HEK293 (cell line): ENCODE measurements around the gene FAM240A.

Experiments
- CTCF ChIA-PET: fragments of 350-600 bp; formaldehyde crosslinking; extraction: SDS; loops from one replicate; lab custom pipeline; 2021; ENCODE audit warnings: antibody characterized with exemption; lab: Yijun Ruan, JAX
- POLR2A ChIA-PET: fragments of 300-600 bp; formaldehyde crosslinking; extraction: SDS; loops from one replicate; lab custom pipeline; 2020; ENCODE audit warnings: antibody characterized with exemption, inconsistent platforms; lab: Yijun Ruan, JAX
- H3K27ac ChIP-seq: fragments of 200-500 bp; sonication (Bioruptor generic); 2 replicates; pipeline ENCODE4 v1.5.1; 2014; ENCODE audit warnings: low read depth, low read length, control low read depth, inconsistent platforms; ENCODE audit errors: extremely low read depth
- H3K36me3 ChIP-seq, 2 experiments: fragments of 200-500 bp in 1 of 2; sonication (Bioruptor generic) in 1 of 2; 1 replicate in 1 of 2; 2 replicates in 1 of 2; pipeline ENCODE4 v1.5.1; 2014 to 2017; ENCODE audit warnings: inconsistent platforms in 2 of 2, low read length in 2 of 2; ENCODE audit not compliant: control insufficient read depth in 2 of 2, insufficient read depth in 1 of 2
- H3K4me1 ChIP-seq: fragments of 200-500 bp; sonication (Bioruptor generic); 2 replicates; pipeline ENCODE4 v1.5.1; 2014; ENCODE audit warnings: mild to moderate bottlenecking, low read length, inconsistent platforms; ENCODE audit not compliant: control insufficient read depth, insufficient read depth
- H3K4me3 ChIP-seq: 2 replicates; pipeline ENCODE4 v1.5.1; 2011; ENCODE audit warnings: low read depth, mild to moderate bottlenecking, control low read depth, low read length, moderate library complexity
- H3K9me3 ChIP-seq: fragments of 200-500 bp; sonication (Bioruptor generic); 2 replicates; pipeline ENCODE4 v1.5.1; 2014; ENCODE audit warnings: low read depth, low read length, inconsistent platforms; ENCODE audit not compliant: control insufficient read depth, insufficient read depth
- GLIS1 ChIP-seq: fragments of 450-650 bp; formaldehyde crosslinking; IDR thresholded peaks from 2 replicates; pipeline ENCODE4 v1.5.1; 2016; ENCODE audit warnings: missing biosample characterization, missing genetic modification characterization
- HIC1 ChIP-seq: fragments of 450-650 bp; formaldehyde crosslinking; IDR thresholded peaks from 2 replicates; pipeline ENCODE4 v1.5.1; 2016; ENCODE audit warnings: missing biosample characterization, missing genetic modification characterization
- HOXA7 ChIP-seq: sonication (generic); formaldehyde crosslinking; IDR thresholded peaks from 2 replicates; pipeline ENCODE4 v1.8.1; 2022; ENCODE audit warnings: missing genetic modification reagents, borderline replicate concordance
- MEIS1 ChIP-seq: sonication (generic); formaldehyde crosslinking; IDR thresholded peaks from 2 replicates; pipeline ENCODE4 v1.8.1; 2022; ENCODE audit warnings: missing genetic modification reagents, mild to moderate bottlenecking, borderline replicate concordance
- OVOL3 ChIP-seq: fragments of 450-650 bp; formaldehyde crosslinking; IDR thresholded peaks from 2 replicates; pipeline ENCODE4 v1.5.1; 2016; ENCODE audit warnings: missing biosample characterization, missing genetic modification characterization
- SCRT1 ChIP-seq: fragments of 450-650 bp; formaldehyde crosslinking; IDR thresholded peaks from 2 replicates; pipeline ENCODE4 v1.5.1; 2016; ENCODE audit warnings: missing biosample characterization, missing genetic modification characterization, borderline replicate concordance
- SCRT2 ChIP-seq: fragments of 450-650 bp; formaldehyde crosslinking; IDR thresholded peaks from 2 replicates; pipeline ENCODE4 v1.5.1; 2016; ENCODE audit warnings: missing biosample characterization, missing genetic modification characterization
- ZNF10 ChIP-seq: fragments of 450-650 bp; formaldehyde crosslinking; IDR thresholded peaks from 2 replicates; pipeline ENCODE4 v1.5.1; 2017; ENCODE audit warnings: missing biosample characterization, missing genetic modification characterization
- ZNF138 ChIP-seq: fragments of 450-650 bp; formaldehyde crosslinking; IDR thresholded peaks from 2 replicates; pipeline ENCODE4 v1.5.1; 2016; ENCODE audit warnings: missing biosample characterization, missing genetic modification characterization, borderline replicate concordance
- ZNF157 ChIP-seq: fragments of 450-650 bp; formaldehyde crosslinking; IDR thresholded peaks from 2 replicates; pipeline ENCODE4 v1.5.1; 2016; ENCODE audit warnings: missing biosample characterization, missing genetic modification characterization
- ZNF16 ChIP-seq: fragments of 450-650 bp; formaldehyde crosslinking; IDR thresholded peaks from 2 replicates; pipeline ENCODE4 v1.5.1; 2016; ENCODE audit warnings: low read depth, missing biosample characterization, missing genetic modification characterization
- ZNF174 ChIP-seq: fragments of 450-650 bp; formaldehyde crosslinking; IDR thresholded peaks from 2 replicates; pipeline ENCODE4 v1.5.0; 2017; ENCODE audit warnings: missing biosample characterization, mild to moderate bottlenecking, missing genetic modification characterization
- ZNF335 ChIP-seq: fragments of 450-650 bp; formaldehyde crosslinking; conservative IDR thresholded peaks from 2 replicates; pipeline ENCODE4 v1.5.1; 2016; ENCODE audit warnings: missing biosample characterization, missing genetic modification characterization
- ZNF398 ChIP-seq: fragments of 450-650 bp; formaldehyde crosslinking; IDR thresholded peaks from 2 replicates; pipeline ENCODE4 v1.5.1; 2017; ENCODE audit warnings: missing biosample characterization, missing genetic modification characterization
- ZNF426 ChIP-seq: fragments of 450-650 bp; formaldehyde crosslinking; IDR thresholded peaks from 2 replicates; pipeline ENCODE4 v1.5.1; 2017; ENCODE audit warnings: missing biosample characterization, missing genetic modification characterization, mild to moderate bottlenecking, inconsistent platforms, moderate library complexity
- ZNF48 ChIP-seq: fragments of 450-650 bp; formaldehyde crosslinking; IDR thresholded peaks from 2 replicates; pipeline ENCODE4 v1.5.1; 2016; ENCODE audit warnings: missing biosample characterization, missing genetic modification characterization
- ZNF549 ChIP-seq: fragments of 450-650 bp; IDR thresholded peaks from 2 replicates; pipeline ENCODE4 v1.5.1; 2018; ENCODE audit warnings: missing biosample characterization, missing genetic modification characterization, mild to moderate bottlenecking, inconsistent platforms, moderate library complexity
- ZNF555 ChIP-seq: fragments of 450-650 bp; formaldehyde crosslinking; conservative IDR thresholded peaks from 2 replicates; pipeline ENCODE4 v1.5.1; 2017; ENCODE audit warnings: missing biosample characterization, mild to moderate bottlenecking, missing genetic modification characterization, inconsistent platforms
- ZNF580 ChIP-seq: fragments of 450-650 bp; formaldehyde crosslinking; IDR thresholded peaks from 2 replicates; pipeline ENCODE4 v1.5.1; 2016; ENCODE audit warnings: missing biosample characterization, missing genetic modification characterization
- ZNF707 ChIP-seq: fragments of 450-650 bp; formaldehyde crosslinking; IDR thresholded peaks from 2 replicates; pipeline ENCODE4 v1.5.1; 2016; ENCODE audit warnings: missing biosample characterization, missing genetic modification characterization
- ZNF747 ChIP-seq: fragments of 450-650 bp; formaldehyde crosslinking; IDR thresholded peaks from 2 replicates; pipeline ENCODE4 v1.5.1; 2016; ENCODE audit warnings: missing biosample characterization, missing genetic modification characterization
- ZNF791 ChIP-seq: fragments of 450-650 bp; formaldehyde crosslinking; IDR thresholded peaks from 2 replicates; pipeline ENCODE4 v1.5.1; 2016; ENCODE audit warnings: missing biosample characterization, missing genetic modification characterization
- TF ChIP-seq, protein P1 (sequence below): fragments of 450-650 bp; formaldehyde crosslinking; IDR thresholded peaks from 2 replicates; pipeline ENCODE4 v1.5.1; 2016; ENCODE audit warnings: missing biosample characterization, missing genetic modification characterization, low read depth

FAM240A gene

GRCh38 chr3:46574881-46575576 is 37.3 kb upstream of the FAM240A start (continued):
- no peak for TF ChIP-seq ZNF426 (tag by site-specific recombination)
- TF ChIP-seq ZNF335: no peak
- TF ChIP-seq ZNF157: no peak
- no peak for TF ChIP-seq ZNF747
- TF ChIP-seq HIC1 (tag by site-specific recombination): no peak
- no peak for TF ChIP-seq ZNF48 (tag by site-specific recombination)
- no peak for TF ChIP-seq ZNF10 (tag by site-specific recombination)
- no peak for TF ChIP-seq GLIS1 (tag by site-specific recombination)
- no peak for TF ChIP-seq OVOL3
- no peak for TF ChIP-seq ZNF580 (tag by site-specific recombination)

DNA sequence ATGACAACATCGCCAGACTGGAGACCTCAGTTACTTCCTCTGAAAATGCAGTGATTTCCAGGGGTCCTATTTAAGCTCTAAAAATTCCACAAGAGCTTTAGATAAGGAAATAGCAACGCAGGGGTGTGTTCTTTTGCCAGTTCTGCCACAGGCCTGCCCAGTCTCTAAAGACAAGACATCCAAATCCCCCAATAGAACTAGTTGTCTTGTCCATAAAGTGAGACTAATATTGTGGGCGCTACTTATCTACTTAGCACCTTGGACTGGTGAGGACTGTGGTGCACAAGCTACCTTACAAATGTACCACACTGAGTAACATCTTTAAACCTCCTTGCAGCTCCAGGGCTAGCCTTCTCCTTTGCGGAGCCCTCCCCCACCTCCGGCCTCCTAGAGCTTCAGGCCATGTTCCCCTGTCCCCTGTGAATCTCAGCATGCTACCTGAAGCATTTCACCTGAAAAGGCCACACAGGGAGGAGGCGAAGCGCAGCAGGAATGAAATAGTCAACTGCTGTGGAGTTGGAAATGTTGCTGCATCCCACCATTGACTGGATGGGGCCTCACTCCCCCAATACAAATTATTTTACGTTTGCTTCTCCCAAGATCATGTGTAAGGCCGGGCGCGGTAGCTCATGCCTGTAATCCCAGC is 36.6 kb upstream of the FAM240A start:
- TF ChIP-seq ZNF555 (no peak), ZNF16 (tag by site-specific recombination) (no peak), ZNF791 (tag by site-specific recombination) (no peak), MEIS1 (CRISPR knock-in tag) (no peak), ZNF707 (tag by site-specific recombination) (no peak), ZNF138 (tag by site-specific recombination) (no peak), ZNF174 (tag by site-specific recombination) (no peak)
- TF ChIP-seq, protein P1, sequence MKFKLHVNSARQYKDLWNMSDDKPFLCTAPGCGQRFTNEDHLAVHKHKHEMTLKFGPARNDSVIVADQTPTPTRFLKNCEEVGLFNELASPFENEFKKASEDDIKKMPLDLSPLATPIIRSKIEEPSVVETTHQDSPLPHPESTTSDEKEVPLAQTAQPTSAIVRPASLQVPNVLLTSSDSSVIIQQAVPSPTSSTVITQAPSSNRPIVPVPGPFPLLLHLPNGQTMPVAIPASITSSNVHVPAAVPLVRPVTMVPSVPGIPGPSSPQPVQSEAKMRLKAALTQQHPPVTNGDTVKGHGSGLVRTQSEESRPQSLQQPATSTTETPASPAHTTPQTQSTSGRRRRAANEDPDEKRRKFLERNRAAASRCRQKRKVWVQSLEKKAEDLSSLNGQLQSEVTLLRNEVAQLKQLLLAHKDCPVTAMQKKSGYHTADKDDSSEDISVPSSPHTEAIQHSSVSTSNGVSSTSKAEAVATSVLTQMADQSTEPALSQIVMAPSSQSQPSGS (tag by site-specific recombination): no peak
- TF ChIP-seq, all 188 proteins: peak for 0
- ChIA-PET POLR2A (no interaction called here), CTCF (interaction anchor here (0.6 kb wide), 2 partner anchors 32 to 126 kb away, joined by 3 read pairs; no protein-coding TSS in a partner anchor)
- no peaks in the 10 kb centered on the region for H3K4me1 ChIP-seq
- H3K36me3 ChIP-seq: no peaks in the 10 kb centered on the region
- H3K4me3 ChIP-seq: no peak overlapping the region
- no peak overlapping the region for H3K27ac ChIP-seq
- H3K9me3 ChIP-seq: no peaks in the 10 kb centered on the region

DNA sequence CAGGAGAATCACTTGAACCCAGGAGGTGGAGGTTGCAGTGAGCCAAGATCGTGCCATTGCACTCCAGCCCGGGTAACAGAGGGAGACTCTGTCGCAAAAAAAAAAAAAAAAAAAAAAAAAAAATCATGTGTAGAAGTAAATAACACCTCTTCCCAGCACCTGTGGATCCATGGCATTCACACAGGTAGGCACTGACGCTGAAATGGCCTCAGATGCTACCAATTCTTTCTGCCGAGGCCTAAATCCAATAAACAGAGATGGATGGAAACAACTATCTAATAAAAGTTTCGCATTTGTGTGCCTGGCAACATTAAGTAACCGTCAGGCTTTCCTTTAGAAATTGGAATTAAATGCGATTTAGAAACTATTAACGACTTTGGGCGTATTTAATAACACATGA is 35.9 kb upstream of the FAM240A start:
- CTCF ChIA-PET: interaction anchor here (0.6 kb wide), 1 partner anchor 125 kb away, joined by 3 read pairs; no protein-coding TSS in a partner anchor
- H3K4me3 ChIP-seq: no peak overlapping the region

More for the DNA sequence above, 35.9 kb upstream of the FAM240A start:
- Histone ChIP-seq H3K4me1 (no peaks in the 10 kb centered on the region), H3K9me3 (no peaks in the 10 kb centered on the region), H3K36me3 (no peaks in the 10 kb centered on the region), H3K27ac (no peak overlapping the region)
- POLR2A ChIA-PET: no interaction called here
- TF ChIP-seq HOXA7 (CRISPR knock-in tag) (no peak), SCRT2 (tag by site-specific recombination) (peak; percentile 48; the same call in 1 of the 2 replicates), ZNF549 (tag by site-specific recombination) (no peak), SCRT1 (peak; percentile 51; the same call in 1 of the 2 replicates), ZNF398 (tag by site-specific recombination) (no peak)
